K562 (cell line): ENCODE measurements around the gene EFEMP2. TPM values are rescaled to one million over a fixed set of nuclear protein-coding genes. Genes with fewer than 3 reads are reported as not detected.

Experiments
- BHLHE40 ChIP-seq: IDR thresholded peaks from 2 replicates; pipeline ENCODE4 v1.6.1; 2011; ENCODE audit warnings: low read length, improper control_type of control experiment
- NFYB ChIP-seq: IDR thresholded peaks from 2 replicates; pipeline ENCODE4 v1.6.1; 2011; ENCODE audit warnings: mild to moderate bottlenecking, moderate library complexity; ENCODE audit not compliant: insufficient read length; ENCODE audit errors: extremely low read depth
- RBM22 ChIP-seq: fragments of 200-400 bp; formaldehyde crosslinking; IDR thresholded peaks from 2 replicates; pipeline ENCODE4 v1.6.1; 2018; ENCODE audit warnings: low read length, low read depth; ENCODE audit not compliant: poor library complexity, severe bottlenecking
- SMARCE1 ChIP-seq: fragments of 450-650 bp; IDR thresholded peaks from 2 replicates; pipeline ENCODE4 v1.7.1; 2016; ENCODE audit warnings: mild to moderate bottlenecking
- SUPT5H ChIP-seq: fragments of 450-650 bp; IDR thresholded peaks from 2 replicates; pipeline ENCODE4 v1.6.1; 2016
- TBL1XR1 ChIP-seq, 2 experiments: IDR thresholded peaks; 2 replicates each; pipeline ENCODE4 v1.6.1; 2012; ENCODE audit warnings: improper control_type of control experiment in 2 of 2, low read length in 2 of 2, mild to moderate bottlenecking in 1 of 2
- TBP ChIP-seq: optimal IDR thresholded peaks from 2 replicates; pipeline ENCODE3; 2011; ENCODE audit warnings: low read depth, low read length, improper control_type of control experiment
- ZNF707 ChIP-seq: fragments of 250-450 bp; sonication (Bioruptor Pico); conservative IDR thresholded peaks from 2 replicates; pipeline ENCODE4 v1.8.0; 2022; ENCODE audit warnings: inconsistent platforms, mild to moderate bottlenecking, moderate library complexity
- polyA plus RNA-seq, 8 experiments: library from polyadenylated mRNA; depleted of rRNA in 4 of 8; stranded (reverse) in 5 of 8; unstranded in 3 of 8; fragments of >200 nt; fragmentation: Nextera tagmentation in 2 of 8; fragmentation: Illumina TruSeq in 1 of 8; extraction: Ambion mirVana in 2 of 8; extraction: Trizol in 1 of 8; gene quantifications; 2 replicates each; pipeline versions ENCODE4 v1.2.1 to v1.2.3, GENCODE V29; 2011 to 2014; ENCODE audit warnings: inconsistent platforms in 1 of 8, missing spikeins in 1 of 8
- total RNA-seq, 7 experiments: library from RNA; depleted of rRNA in 6 of 7; stranded (reverse); fragments of >200 nt in 6 of 7; fragmentation: Illumina TruSeq in 2 of 7; extraction: Trizol in 2 of 7; gene quantifications; 2 replicates each; pipeline versions ENCODE4 v1.2.1 to v1.2.3, GENCODE V29; 2011 to 2021; ENCODE audit warnings: low replicate concordance in 1 of 7
- TF ChIP-seq, protein P1 (sequence below), 2 experiments: fragments of 450-650 bp; formaldehyde crosslinking in 1 of 2; IDR thresholded peaks; 2 replicates each; pipeline versions ENCODE4 v1.4.0 to v1.6.1; 2014 to 2020; ENCODE audit warnings: mild to moderate bottlenecking in 2 of 2, borderline replicate concordance in 1 of 2, low read depth in 1 of 2
- TF ChIP-seq, protein P2 (sequence below): sonication (generic); formaldehyde crosslinking; IDR thresholded peaks from 2 replicates; pipeline ENCODE4 v1.8.0; 2022; ENCODE audit warnings: missing genetic modification reagents, mild to moderate bottlenecking, borderline replicate concordance
- TF ChIP-seq, protein P3 (sequence below): sonication (generic); formaldehyde crosslinking; IDR thresholded peaks from 2 replicates; pipeline ENCODE4 v1.8.0; 2022; ENCODE audit warnings: mild to moderate bottlenecking, missing genetic modification reagents
- TF ChIP-seq, protein P4 (sequence below): fragments of 450-650 bp; IDR thresholded peaks from 2 replicates; pipeline ENCODE4 v1.6.1; 2016; ENCODE audit warnings: mild to moderate bottlenecking

EFEMP2 gene
- total and polyA plus RNA-seq, 9 of the 15 experiments (the other 6 are each of a cell fraction or from before 2014, with no cell fraction given): 0.07 to 2.9 (median 0.69) TPM; not detected in 1

DNA sequence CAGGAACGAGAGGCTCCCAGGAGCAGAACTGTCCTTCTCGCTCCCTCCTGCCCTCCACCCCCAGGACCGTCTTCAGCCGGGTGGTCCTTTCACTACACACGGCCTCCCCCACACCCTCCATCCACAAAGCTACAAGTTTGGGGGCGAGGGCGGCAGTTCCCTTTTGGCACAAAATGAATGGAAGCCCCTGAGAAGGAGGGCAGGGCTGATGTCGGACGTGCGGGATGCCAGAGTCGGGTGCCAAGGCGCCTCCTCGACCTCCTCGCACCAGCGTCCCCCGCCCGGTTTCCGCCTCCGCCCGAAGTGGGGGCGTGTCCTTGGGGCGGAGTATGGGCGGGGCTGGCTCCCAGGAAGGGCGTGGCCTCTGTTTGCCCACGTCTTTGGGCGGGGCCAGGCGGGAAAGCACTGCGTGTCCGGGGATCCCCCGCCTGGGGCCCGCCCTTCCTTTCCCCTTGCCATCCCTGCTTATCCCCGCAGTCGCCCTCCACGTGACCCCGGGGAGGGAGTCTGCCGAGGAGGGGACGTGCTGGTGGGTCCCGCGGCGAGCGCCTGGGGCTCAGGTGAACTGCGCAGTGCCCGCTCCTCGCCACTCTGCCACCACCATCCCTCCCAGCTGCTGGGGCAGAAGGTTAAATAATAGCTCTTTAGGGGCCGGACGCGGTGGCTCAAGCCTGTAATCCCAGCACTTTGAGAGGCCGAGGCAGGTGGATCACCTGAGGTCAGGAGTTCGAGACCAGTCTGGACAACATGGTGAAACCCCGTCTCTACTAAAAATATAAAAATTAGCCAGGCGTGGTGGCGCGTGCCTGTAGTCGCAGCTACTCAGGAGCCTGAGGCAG is 937 bp upstream of the EFEMP2 start (continued):
- no peak for TF ChIP-seq RBM22
- TF ChIP-seq, protein P1, sequence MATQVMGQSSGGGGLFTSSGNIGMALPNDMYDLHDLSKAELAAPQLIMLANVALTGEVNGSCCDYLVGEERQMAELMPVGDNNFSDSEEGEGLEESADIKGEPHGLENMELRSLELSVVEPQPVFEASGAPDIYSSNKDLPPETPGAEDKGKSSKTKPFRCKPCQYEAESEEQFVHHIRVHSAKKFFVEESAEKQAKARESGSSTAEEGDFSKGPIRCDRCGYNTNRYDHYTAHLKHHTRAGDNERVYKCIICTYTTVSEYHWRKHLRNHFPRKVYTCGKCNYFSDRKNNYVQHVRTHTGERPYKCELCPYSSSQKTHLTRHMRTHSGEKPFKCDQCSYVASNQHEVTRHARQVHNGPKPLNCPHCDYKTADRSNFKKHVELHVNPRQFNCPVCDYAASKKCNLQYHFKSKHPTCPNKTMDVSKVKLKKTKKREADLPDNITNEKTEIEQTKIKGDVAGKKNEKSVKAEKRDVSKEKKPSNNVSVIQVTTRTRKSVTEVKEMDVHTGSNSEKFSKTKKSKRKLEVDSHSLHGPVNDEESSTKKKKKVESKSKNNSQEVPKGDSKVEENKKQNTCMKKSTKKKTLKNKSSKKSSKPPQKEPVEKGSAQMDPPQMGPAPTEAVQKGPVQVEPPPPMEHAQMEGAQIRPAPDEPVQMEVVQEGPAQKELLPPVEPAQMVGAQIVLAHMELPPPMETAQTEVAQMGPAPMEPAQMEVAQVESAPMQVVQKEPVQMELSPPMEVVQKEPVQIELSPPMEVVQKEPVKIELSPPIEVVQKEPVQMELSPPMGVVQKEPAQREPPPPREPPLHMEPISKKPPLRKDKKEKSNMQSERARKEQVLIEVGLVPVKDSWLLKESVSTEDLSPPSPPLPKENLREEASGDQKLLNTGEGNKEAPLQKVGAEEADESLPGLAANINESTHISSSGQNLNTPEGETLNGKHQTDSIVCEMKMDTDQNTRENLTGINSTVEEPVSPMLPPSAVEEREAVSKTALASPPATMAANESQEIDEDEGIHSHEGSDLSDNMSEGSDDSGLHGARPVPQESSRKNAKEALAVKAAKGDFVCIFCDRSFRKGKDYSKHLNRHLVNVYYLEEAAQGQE (IDR thresholded peaks at IDR 0.05; ENCODE audit: borderline replicate concordance): peak; percentile 64
- TF ChIP-seq, protein P1 (CRISPR knock-in tag; IDR thresholded peaks at IDR 0.05; ENCODE audit: low read depth): no peak
- peak; percentile 10; the same call in 1 of the 2 replicates for TF ChIP-seq SMARCE1
- TF ChIP-seq SUPT5H: peak; percentile 80
- TF ChIP-seq, protein P2, sequence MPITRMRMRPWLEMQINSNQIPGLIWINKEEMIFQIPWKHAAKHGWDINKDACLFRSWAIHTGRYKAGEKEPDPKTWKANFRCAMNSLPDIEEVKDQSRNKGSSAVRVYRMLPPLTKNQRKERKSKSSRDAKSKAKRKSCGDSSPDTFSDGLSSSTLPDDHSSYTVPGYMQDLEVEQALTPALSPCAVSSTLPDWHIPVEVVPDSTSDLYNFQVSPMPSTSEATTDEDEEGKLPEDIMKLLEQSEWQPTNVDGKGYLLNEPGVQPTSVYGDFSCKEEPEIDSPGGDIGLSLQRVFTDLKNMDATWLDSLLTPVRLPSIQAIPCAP (CRISPR knock-in tag): no peak
- TF ChIP-seq, protein P3, sequence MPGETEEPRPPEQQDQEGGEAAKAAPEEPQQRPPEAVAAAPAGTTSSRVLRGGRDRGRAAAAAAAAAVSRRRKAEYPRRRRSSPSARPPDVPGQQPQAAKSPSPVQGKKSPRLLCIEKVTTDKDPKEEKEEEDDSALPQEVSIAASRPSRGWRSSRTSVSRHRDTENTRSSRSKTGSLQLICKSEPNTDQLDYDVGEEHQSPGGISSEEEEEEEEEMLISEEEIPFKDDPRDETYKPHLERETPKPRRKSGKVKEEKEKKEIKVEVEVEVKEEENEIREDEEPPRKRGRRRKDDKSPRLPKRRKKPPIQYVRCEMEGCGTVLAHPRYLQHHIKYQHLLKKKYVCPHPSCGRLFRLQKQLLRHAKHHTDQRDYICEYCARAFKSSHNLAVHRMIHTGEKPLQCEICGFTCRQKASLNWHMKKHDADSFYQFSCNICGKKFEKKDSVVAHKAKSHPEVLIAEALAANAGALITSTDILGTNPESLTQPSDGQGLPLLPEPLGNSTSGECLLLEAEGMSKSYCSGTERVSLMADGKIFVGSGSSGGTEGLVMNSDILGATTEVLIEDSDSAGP: no peak
- TF ChIP-seq, protein P4, sequence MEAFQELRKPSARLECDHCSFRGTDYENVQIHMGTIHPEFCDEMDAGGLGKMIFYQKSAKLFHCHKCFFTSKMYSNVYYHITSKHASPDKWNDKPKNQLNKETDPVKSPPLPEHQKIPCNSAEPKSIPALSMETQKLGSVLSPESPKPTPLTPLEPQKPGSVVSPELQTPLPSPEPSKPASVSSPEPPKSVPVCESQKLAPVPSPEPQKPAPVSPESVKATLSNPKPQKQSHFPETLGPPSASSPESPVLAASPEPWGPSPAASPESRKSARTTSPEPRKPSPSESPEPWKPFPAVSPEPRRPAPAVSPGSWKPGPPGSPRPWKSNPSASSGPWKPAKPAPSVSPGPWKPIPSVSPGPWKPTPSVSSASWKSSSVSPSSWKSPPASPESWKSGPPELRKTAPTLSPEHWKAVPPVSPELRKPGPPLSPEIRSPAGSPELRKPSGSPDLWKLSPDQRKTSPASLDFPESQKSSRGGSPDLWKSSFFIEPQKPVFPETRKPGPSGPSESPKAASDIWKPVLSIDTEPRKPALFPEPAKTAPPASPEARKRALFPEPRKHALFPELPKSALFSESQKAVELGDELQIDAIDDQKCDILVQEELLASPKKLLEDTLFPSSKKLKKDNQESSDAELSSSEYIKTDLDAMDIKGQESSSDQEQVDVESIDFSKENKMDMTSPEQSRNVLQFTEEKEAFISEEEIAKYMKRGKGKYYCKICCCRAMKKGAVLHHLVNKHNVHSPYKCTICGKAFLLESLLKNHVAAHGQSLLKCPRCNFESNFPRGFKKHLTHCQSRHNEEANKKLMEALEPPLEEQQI: no peak
- TF ChIP-seq TBL1XR1 (IDR thresholded peaks at IDR 0.05; ENCODE audit: low read length in 2 of 2): no peak
- no peak for TF ChIP-seq ZNF707 (CRISPR knock-in tag)
- TF ChIP-seq TBP: peak; percentile 27
- TF ChIP-seq NFYB: no peak
- peak; percentile 89 for TF ChIP-seq BHLHE40
